Sigmoid colon (tissue), 4 donors: ENCODE measurements around the gene SEMA7A.

ENCODE experiments used
- EP300 ChIP-seq, 4 donors: sonication (generic); formaldehyde crosslinking; IDR thresholded peaks; one replicate each; pipeline ENCODE4 v1.6.1; 2017; ENCODE audit warnings: antibody characterized with exemption in 4 of 4
- POLR2A ChIP-seq, 2 donors: fragments of 450-650 bp; IDR thresholded peaks; one replicate each; pipeline ENCODE4 v1.6.1; 2016; ENCODE audit warnings: antibody characterized with exemption in 2 of 2, mild to moderate bottlenecking in 2 of 2, moderate library complexity in 2 of 2
- POLR2AphosphoS5 ChIP-seq, 4 donors: sonication (generic); formaldehyde crosslinking; IDR thresholded peaks; one replicate each; pipeline ENCODE4 v1.6.1; 2017; ENCODE audit warnings: antibody characterized with exemption in 4 of 4
- TF ChIP-seq, protein P1 (sequence below), 4 experiments: fragments of 450-650 bp in 3 of 4; fragments of 200-600 bp in 1 of 4; IDR thresholded peaks; one replicate each; pipeline ENCODE4 v1.5.1; 2016 to 2019; ENCODE audit warnings: antibody characterized with exemption in 4 of 4, mild to moderate bottlenecking in 3 of 4, moderate library complexity in 2 of 4

DNA sequence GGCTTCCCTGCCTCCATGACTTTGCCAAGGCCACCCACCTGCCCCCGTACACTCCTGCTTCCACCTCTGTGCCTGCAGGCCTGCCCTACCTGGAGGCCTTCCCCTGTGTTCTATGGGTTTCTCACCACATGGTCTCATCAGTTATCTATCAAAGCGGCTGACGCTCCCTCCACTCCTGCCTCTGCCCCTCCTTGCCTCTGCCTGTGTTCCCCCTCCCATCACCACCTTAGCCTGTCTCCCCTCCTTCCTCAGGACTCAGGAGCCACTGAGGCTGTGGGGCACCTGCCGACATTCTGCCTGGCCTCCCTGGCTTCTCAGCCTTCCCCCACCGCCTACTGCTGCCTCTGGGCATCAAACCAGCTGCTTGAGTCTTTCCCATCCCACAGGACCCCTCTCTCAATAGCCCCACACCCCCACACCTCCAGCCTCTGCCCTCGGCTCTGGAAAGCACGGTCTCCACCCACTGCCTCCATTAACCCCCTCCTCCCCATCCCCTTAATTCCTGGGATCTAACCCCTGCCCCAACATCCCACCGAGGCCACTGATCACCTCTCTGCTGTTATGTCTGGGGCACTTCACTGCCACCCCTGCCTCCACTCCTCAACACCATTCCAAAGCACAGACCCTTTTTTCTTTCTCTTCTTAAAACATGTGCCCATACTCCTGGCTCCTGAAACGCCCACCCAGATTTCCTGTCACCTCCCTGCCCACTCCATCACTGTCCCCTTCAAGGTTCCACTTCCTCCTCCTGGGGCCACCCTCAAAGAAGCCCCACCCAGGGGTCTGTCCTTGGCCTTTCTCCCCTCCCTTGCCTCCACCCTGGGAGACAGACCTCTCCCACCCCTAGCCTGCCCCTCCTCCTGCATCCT, 41.9 kb downstream of the SEMA7A start:
- TF ChIP-seq, protein P1, sequence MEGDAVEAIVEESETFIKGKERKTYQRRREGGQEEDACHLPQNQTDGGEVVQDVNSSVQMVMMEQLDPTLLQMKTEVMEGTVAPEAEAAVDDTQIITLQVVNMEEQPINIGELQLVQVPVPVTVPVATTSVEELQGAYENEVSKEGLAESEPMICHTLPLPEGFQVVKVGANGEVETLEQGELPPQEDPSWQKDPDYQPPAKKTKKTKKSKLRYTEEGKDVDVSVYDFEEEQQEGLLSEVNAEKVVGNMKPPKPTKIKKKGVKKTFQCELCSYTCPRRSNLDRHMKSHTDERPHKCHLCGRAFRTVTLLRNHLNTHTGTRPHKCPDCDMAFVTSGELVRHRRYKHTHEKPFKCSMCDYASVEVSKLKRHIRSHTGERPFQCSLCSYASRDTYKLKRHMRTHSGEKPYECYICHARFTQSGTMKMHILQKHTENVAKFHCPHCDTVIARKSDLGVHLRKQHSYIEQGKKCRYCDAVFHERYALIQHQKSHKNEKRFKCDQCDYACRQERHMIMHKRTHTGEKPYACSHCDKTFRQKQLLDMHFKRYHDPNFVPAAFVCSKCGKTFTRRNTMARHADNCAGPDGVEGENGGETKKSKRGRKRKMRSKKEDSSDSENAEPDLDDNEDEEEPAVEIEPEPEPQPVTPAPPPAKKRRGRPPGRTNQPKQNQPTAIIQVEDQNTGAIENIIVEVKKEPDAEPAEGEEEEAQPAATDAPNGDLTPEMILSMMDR (IDR thresholded peaks at IDR 0.05) = no peak
- TF ChIP-seq POLR2A (IDR thresholded peaks at IDR 0.05) = no peak
- no peak for TF ChIP-seq EP300 (IDR thresholded peaks at IDR 0.05)
- TF ChIP-seq POLR2AphosphoS5 (IDR thresholded peaks at IDR 0.05) = no peak
